ENCODE measurements around the gene STK10. TPM values are rescaled to one million over a fixed set of nuclear protein-coding genes. Genes with fewer than 3 reads are reported as not detected.

Gene STK10
- total and polyA plus RNA-seq, 2 of the 8 experiments (the other 6 are each of a cell fraction or from before 2014, with no cell fraction given), result 10.5 to 21.4 TPM

DNA sequence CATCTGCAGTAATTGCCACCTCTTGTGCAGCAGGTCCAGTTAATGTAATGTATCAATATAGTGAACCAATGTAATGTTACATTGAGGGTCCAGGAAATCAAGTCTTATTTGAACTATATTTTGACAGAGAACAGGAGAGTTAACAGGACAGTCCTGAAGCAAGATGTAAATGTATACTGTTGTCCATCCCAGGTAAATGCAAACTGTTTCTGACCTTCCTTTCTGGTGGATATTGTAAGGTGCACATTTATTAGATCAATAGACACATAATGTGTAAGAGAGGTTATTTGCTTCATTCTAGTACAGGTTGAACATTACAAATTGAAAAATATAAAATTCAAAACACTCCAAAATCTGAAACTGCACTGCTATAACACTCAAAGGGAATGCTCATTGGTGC is 158.1 kb downstream of the STK10 start:
- Histone ChIP-seq H3K27me3 (replicated peaks in 1 of 4; ENCODE audit: control insufficient read depth in 3 of 4, extremely low read depth in 1 of 4, insufficient read depth in 3 of 4, low read length in 3 of 4) (no peaks in the 10 kb centered on the region), H3K4ac (replicated peaks; ENCODE audit: insufficient read length, low read depth, low read length) (no peak overlapping the region), H3K14ac (ENCODE audit: insufficient read length) (no peak overlapping the region), H4K20me1 (replicated peaks in 1 of 2; ENCODE audit: control insufficient read depth in 1 of 2, insufficient read depth in 2 of 2, low read length in 2 of 2) (no peaks in the 10 kb centered on the region), H3K79me2 (ENCODE audit: control insufficient read depth in 1 of 2, insufficient read depth in 2 of 2, low read length in 2 of 2) (no peaks in the 10 kb centered on the region), H3K23ac (ENCODE audit: insufficient read length) (no peak overlapping the region), H3K79me1 (ENCODE audit: low read depth, low read length) (no peaks in the 10 kb centered on the region), H4K8ac (ENCODE audit: extremely low read depth, insufficient read depth, low read length) (no peak overlapping the region), H3K4me1 (replicated peaks in 1 of 4; ENCODE audit: control insufficient read depth in 3 of 4, insufficient read depth in 4 of 4, low read length in 3 of 4) (no peaks in the 10 kb centered on the region), H3K18ac (ENCODE audit: extremely low read depth, low read length) (no peak overlapping the region), H4K91ac (replicated peaks; ENCODE audit: insufficient read length, low read length) (no peak overlapping the region), H2AK5ac (ENCODE audit: low read depth, low read length) (no peak overlapping the region), H2BK5ac (ENCODE audit: low read depth, low read length) (no peak overlapping the region), H3K9me3 (ENCODE audit: insufficient read depth in 2 of 2, low read depth in 1 of 2, low read length in 1 of 2) (peaks cover 7 to 13% of the 10 kb centered on the region in 2 experiments; a peak in 2 of 4 replicates), H2BK15ac (ENCODE audit: low read length) (no peak overlapping the region), H3K56ac (replicated peaks; ENCODE audit: insufficient read length, low read depth, low read length) (no peak overlapping the region), H2BK12ac (ENCODE audit: low read depth, low read length) (no peak overlapping the region), H3K4me2 (ENCODE audit: insufficient read depth in 1 of 2, low read depth in 2 of 2, low read length in 2 of 2) (no peak overlapping the region), H3K4me3 (ENCODE audit: extremely low read depth in 1 of 4, insufficient read depth in 2 of 4, low read depth in 3 of 4, low read length in 4 of 4) (no peak overlapping the region), H3K23me2 (ENCODE audit: low read depth, low read length) (no peaks in the 10 kb centered on the region), H2BK20ac (ENCODE audit: low read length) (no peak overlapping the region), H2AFZ (ENCODE audit: low read length) (no peak overlapping the region), H2BK120ac (replicated peaks; ENCODE audit: low read depth, low read length) (no peak overlapping the region), H4K5ac (ENCODE audit: insufficient read length, low read depth, low read length) (no peak overlapping the region), H3K9ac (replicated peaks in 1 of 4; ENCODE audit: extremely low read depth in 1 of 4, low read depth in 3 of 4, low read length in 3 of 4) (no peak overlapping the region), H3K36me3 (ENCODE audit: control insufficient read depth in 2 of 4, insufficient read depth in 4 of 4, low read length in 3 of 4) (no peaks in the 10 kb centered on the region), H3K27ac (ENCODE audit: low read depth, low read length) (no peak overlapping the region)
- TF ChIP-seq JUND (IDR thresholded peaks at IDR 0.05; ENCODE audit: low read length), result no peak
- TF ChIP-seq, protein P1, sequence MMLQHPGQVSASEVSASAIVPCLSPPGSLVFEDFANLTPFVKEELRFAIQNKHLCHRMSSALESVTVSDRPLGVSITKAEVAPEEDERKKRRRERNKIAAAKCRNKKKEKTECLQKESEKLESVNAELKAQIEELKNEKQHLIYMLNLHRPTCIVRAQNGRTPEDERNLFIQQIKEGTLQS (IDR thresholded peaks at IDR 0.05; ENCODE audit: insufficient read depth, low read depth, low read length), result no peak
- TF ChIP-seq GTF2F1 (IDR thresholded peaks at IDR 0.05; ENCODE audit: borderline replicate concordance, low read depth, low read length), result no peak
- no peak for TF ChIP-seq KDM4A (IDR thresholded peaks at IDR 0.05; ENCODE audit: low read depth, low read length, severe bottlenecking)
- no peak for TF ChIP-seq CBX5 (IDR thresholded peaks at IDR 0.05; ENCODE audit: low read depth, low read length)
- TF ChIP-seq SP2 (IDR thresholded peaks at IDR 0.05; ENCODE audit: low read length), result no peak
- no peak for TF ChIP-seq NANOG (IDR thresholded peaks at IDR 0.05; ENCODE audit: insufficient read depth, low read depth, low read length, poor library complexity, severe bottlenecking)
- no peak for TF ChIP-seq CTBP2 (IDR thresholded peaks at IDR 0.05; ENCODE audit: borderline replicate concordance, insufficient read depth, insufficient read length, low read length)
- no peak for TF ChIP-seq POU5F1 (IDR thresholded peaks at IDR 0.05; ENCODE audit: low read depth, low read length)
- TF ChIP-seq RNF2 (IDR thresholded peaks at IDR 0.05; ENCODE audit: borderline replicate concordance, low read depth, low read length, missing control alignments, poor library complexity, severe bottlenecking), result no peak
- TF ChIP-seq, protein P2, sequence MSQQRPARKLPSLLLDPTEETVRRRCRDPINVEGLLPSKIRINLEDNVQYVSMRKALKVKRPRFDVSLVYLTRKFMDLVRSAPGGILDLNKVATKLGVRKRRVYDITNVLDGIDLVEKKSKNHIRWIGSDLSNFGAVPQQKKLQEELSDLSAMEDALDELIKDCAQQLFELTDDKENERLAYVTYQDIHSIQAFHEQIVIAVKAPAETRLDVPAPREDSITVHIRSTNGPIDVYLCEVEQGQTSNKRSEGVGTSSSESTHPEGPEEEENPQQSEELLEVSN (IDR thresholded peaks at IDR 0.05), result no peak
- no peak for TF ChIP-seq RBBP5 (IDR thresholded peaks at IDR 0.05; ENCODE audit: borderline replicate concordance, low read depth, low read length)
- no peak for TF ChIP-seq BACH1 (IDR thresholded peaks at IDR 0.05; ENCODE audit: low read length)
- no peak for TF ChIP-seq FOSL1 (IDR thresholded peaks at IDR 0.05; ENCODE audit: insufficient read depth, low read depth, low read length)
- POLR2A ChIA-PET (ENCODE audit: partially characterized antibody), result no interaction called here
- CTCF ChIA-PET (ENCODE audit: partially characterized antibody), result interaction anchor here (1.3 to 1.6 kb wide), 2 partner anchors 11 to 20 kb away, joined by 4 to 6 read pairs; no protein-coding TSS in a partner anchor
- DNase-seq (ENCODE audit: low read depth in 1 of 2, low spot score in 2 of 2), result no peak
- FAIRE-seq, result no peak

All from H1 (cell line).